H1 (cell line): ENCODE results near the gene LENG1. TPM values are rescaled to one million over a fixed set of nuclear protein-coding genes. Genes with fewer than 3 reads are reported as not detected.
A peak's percentile ranks its signal among the peaks of the same experiment; 100 is the strongest.

Experiments used
- CTCF ChIA-PET: fragments of 300-600 bp; sonication (Branson Sonifier 250); formaldehyde crosslinking; loops from one replicate; lab custom pipeline; 2021; ENCODE audit not compliant: partially characterized antibody; lab: Charles Lee
- POLR2A ChIA-PET: fragments of 300-600 bp; sonication (Branson Sonifier 250); formaldehyde crosslinking; loops from one replicate; lab custom pipeline; 2021; ENCODE audit warnings: inconsistent platforms; ENCODE audit not compliant: partially characterized antibody; lab: Charles Lee
- DNase-seq, 2 experiments: peaks; one replicate each; pipeline versions ENCODE4 v3.0.0 to v3.0.0-alpha.2; 2010 to 2022; ENCODE audit warnings: low spot score in 2 of 2, low read depth in 1 of 2, mixed read lengths in 1 of 2
- FAIRE-seq: peaks from 2 replicates; lab custom pipeline; 2011; peaks lifted over from hg19 to GRCh38; lab: Jason Lieb, UNC
- H2AFZ ChIP-seq: 2 replicates; pipeline ENCODE4 v1.8.1; 2012; ENCODE audit warnings: low read length, inconsistent platforms
- H2AK5ac ChIP-seq: 2 replicates; pipeline ENCODE4 v1.6.1; 2013; ENCODE audit warnings: low read depth, low read length
- H2BK120ac ChIP-seq: replicated peaks from 2 replicates; pipeline ENCODE3; 2013; ENCODE audit warnings: low read depth, low read length, inconsistent platforms
- H2BK12ac ChIP-seq: 2 replicates; pipeline ENCODE4 v1.6.1; 2013; ENCODE audit warnings: low read depth, low read length
- H2BK15ac ChIP-seq: 2 replicates; pipeline ENCODE4 v1.6.1; 2013; ENCODE audit warnings: low read length
- H2BK20ac ChIP-seq: 2 replicates; pipeline ENCODE4 v1.6.1; 2013; ENCODE audit warnings: low read length
- H2BK5ac ChIP-seq: 2 replicates; pipeline ENCODE4 v1.6.1; 2013; ENCODE audit warnings: low read depth, low read length
- H3K14ac ChIP-seq: 2 replicates; pipeline ENCODE4 v1.6.1; 2013; ENCODE audit warnings: inconsistent platforms; ENCODE audit not compliant: insufficient read length
- H3K18ac ChIP-seq: 2 replicates; pipeline ENCODE4 v1.6.1; 2013; ENCODE audit warnings: low read length; ENCODE audit errors: extremely low read depth
- H3K23ac ChIP-seq: 2 replicates; pipeline ENCODE4 v1.6.1; 2013; ENCODE audit warnings: inconsistent platforms; ENCODE audit not compliant: insufficient read length
- H3K23me2 ChIP-seq: 2 replicates; pipeline ENCODE4 v1.6.1; 2013; ENCODE audit warnings: low read depth, low read length
- H3K27ac ChIP-seq: 2 replicates; pipeline ENCODE4 v1.6.1; 2011; ENCODE audit warnings: low read depth, low read length, inconsistent platforms
- H3K27me3 ChIP-seq, 4 experiments: replicated peaks in 1 of 4; 1 replicate in 1 of 4; 2 replicates in 3 of 4; pipeline versions ENCODE4 v1.6.1 to v1.8.1; 2011 to 2013; ENCODE audit warnings: low read length in 3 of 4, mild to moderate bottlenecking in 3 of 4, inconsistent platforms in 2 of 4, mixed read lengths in 2 of 4, moderate library complexity in 1 of 4; ENCODE audit not compliant: control insufficient read depth in 3 of 4, insufficient read depth in 3 of 4; ENCODE audit errors: extremely low read depth in 1 of 4
- H3K36me3 ChIP-seq, 4 experiments: 2 replicates each; pipeline versions ENCODE4 v1.6.1 to v1.8.1; 2011 to 2013; ENCODE audit warnings: mild to moderate bottlenecking in 4 of 4, low read length in 3 of 4, moderate library complexity in 2 of 4, control low read depth in 1 of 4, inconsistent platforms in 1 of 4; ENCODE audit not compliant: insufficient read depth in 4 of 4, control insufficient read depth in 2 of 4
- H3K4ac ChIP-seq: replicated peaks from 2 replicates; pipeline ENCODE3; 2013; ENCODE audit warnings: low read length, low read depth, mixed read lengths, inconsistent platforms; ENCODE audit not compliant: insufficient read length
- H3K4me1 ChIP-seq, 4 experiments: replicated peaks in 1 of 4; 1 replicate in 1 of 4; 2 replicates in 3 of 4; pipeline versions ENCODE4 v1.6.1 to v1.8.1; 2011 to 2013; ENCODE audit warnings: low read length in 3 of 4, inconsistent platforms in 2 of 4, mixed read lengths in 1 of 4; ENCODE audit not compliant: insufficient read depth in 4 of 4, control insufficient read depth in 3 of 4
- H3K4me2 ChIP-seq, 2 experiments: 2 replicates each; pipeline versions ENCODE4 v1.6.1 to v1.8.1; 2011 to 2013; ENCODE audit warnings: low read depth in 2 of 2, low read length in 2 of 2, control low read depth in 1 of 2, inconsistent platforms in 1 of 2, mild to moderate bottlenecking in 1 of 2; ENCODE audit not compliant: insufficient read depth in 1 of 2
- H3K4me3 ChIP-seq, 4 experiments: fragments of 200-600, 300-600 bp in 1 of 4; sonication (generic), shearing (Covaris generic), sonication (Bioruptor Twin) in 1 of 4; 2 replicates each; pipeline versions ENCODE4 v1.5.1 to v1.8.1; 2011 to 2016; ENCODE audit warnings: low read length in 4 of 4, low read depth in 3 of 4, control low read depth in 2 of 4, inconsistent platforms in 2 of 4, mild to moderate bottlenecking in 2 of 4, mixed read lengths in 1 of 4, moderate library complexity in 1 of 4; ENCODE audit not compliant: insufficient read depth in 2 of 4; ENCODE audit errors: extremely low read depth in 1 of 4
- H3K56ac ChIP-seq: replicated peaks from 2 replicates; pipeline ENCODE3; 2013; ENCODE audit warnings: low read depth, mild to moderate bottlenecking, mixed read lengths, low read length, inconsistent platforms; ENCODE audit not compliant: insufficient read length
- H3K79me1 ChIP-seq: 2 replicates; pipeline ENCODE4 v1.6.1; 2013; ENCODE audit warnings: low read depth, low read length, control low read depth
- H3K79me2 ChIP-seq, 2 experiments: 2 replicates each; pipeline versions ENCODE4 v1.6.1 to v1.8.1; 2012 to 2013; ENCODE audit warnings: low read length in 2 of 2, mild to moderate bottlenecking in 2 of 2, inconsistent platforms in 1 of 2; ENCODE audit not compliant: insufficient read depth in 2 of 2, control insufficient read depth in 1 of 2
- H3K9ac ChIP-seq, 4 experiments: replicated peaks in 1 of 4; 1 replicate in 1 of 4; 2 replicates in 3 of 4; pipeline versions ENCODE4 v1.6.1 to v1.8.1; 2011 to 2013; ENCODE audit warnings: low read depth in 3 of 4, low read length in 3 of 4, control low read depth in 2 of 4, mild to moderate bottlenecking in 2 of 4, moderate library complexity in 2 of 4, inconsistent platforms in 1 of 4; ENCODE audit errors: extremely low read depth in 1 of 4
- H3K9me3 ChIP-seq, 2 experiments: 2 replicates each; pipeline versions ENCODE4 v1.6.1 to v1.8.1; 2012 to 2013; ENCODE audit warnings: mild to moderate bottlenecking in 2 of 2, moderate library complexity in 2 of 2, control low read depth in 1 of 2, inconsistent platforms in 1 of 2, low read depth in 1 of 2, low read length in 1 of 2, mixed read lengths in 1 of 2; ENCODE audit not compliant: insufficient read depth in 2 of 2
- H4K20me1 ChIP-seq, 2 experiments: replicated peaks in 1 of 2; 2 replicates each; pipeline versions ENCODE3 to v1.8.1; 2011 to 2013; ENCODE audit warnings: inconsistent platforms in 2 of 2, low read length in 2 of 2, mild to moderate bottlenecking in 1 of 2; ENCODE audit not compliant: insufficient read depth in 2 of 2, control insufficient read depth in 1 of 2
- H4K5ac ChIP-seq: 2 replicates; pipeline ENCODE4 v1.6.1; 2013; ENCODE audit warnings: low read length, low read depth, mixed read lengths, inconsistent platforms; ENCODE audit not compliant: insufficient read length
- H4K8ac ChIP-seq: 2 replicates; pipeline ENCODE4 v1.8.0; 2013; ENCODE audit warnings: mild to moderate bottlenecking, moderate library complexity, low read length, inconsistent platforms; ENCODE audit not compliant: insufficient read depth; ENCODE audit errors: extremely low read depth
- H4K91ac ChIP-seq: replicated peaks from 2 replicates; pipeline ENCODE3; 2013; ENCODE audit warnings: low read length, mixed read lengths, inconsistent platforms; ENCODE audit not compliant: insufficient read length
- BCL11A ChIP-seq, 2 experiments: IDR thresholded peaks; one replicate each; pipeline ENCODE4 v1.6.1; 2011; ENCODE audit warnings: low read depth in 2 of 2, low read length in 2 of 2, mild to moderate bottlenecking in 2 of 2
- CBX5 ChIP-seq: fragments of 300-800, 300-1000 bp; sonication (generic); IDR thresholded peaks from 2 replicates; pipeline ENCODE4 v1.7.1; 2016; ENCODE audit warnings: antibody characterized with exemption, low read length, low read depth
- CHD2 ChIP-seq: IDR thresholded peaks from 2 replicates; pipeline ENCODE4 v1.6.1; 2012; ENCODE audit warnings: low read length, improper control_type of control experiment
- CREB1 ChIP-seq: IDR thresholded peaks from 2 replicates; pipeline ENCODE4 v1.6.1; 2012; ENCODE audit warnings: inconsistent platforms
- FOSL1 ChIP-seq: IDR thresholded peaks from 2 replicates; pipeline ENCODE4 v1.6.1; 2011; ENCODE audit warnings: mild to moderate bottlenecking, low read depth, low read length, moderate library complexity; ENCODE audit not compliant: insufficient read depth
- HDAC6 ChIP-seq: IDR thresholded peaks from one replicate; pipeline ENCODE4 v1.7.1; 2012; ENCODE audit warnings: low read depth, mild to moderate bottlenecking, inconsistent platforms, low read length, moderate library complexity
- RFX5 ChIP-seq: IDR thresholded peaks from 2 replicates; pipeline ENCODE4 v1.6.1; 2011; ENCODE audit warnings: low read depth, low read length, improper control_type of control experiment, borderline replicate concordance
- SIRT6 ChIP-seq: IDR thresholded peaks from one replicate; pipeline ENCODE4 v1.7.1; 2012; ENCODE audit warnings: low read length, inconsistent platforms
- SP4 ChIP-seq: IDR thresholded peaks from 2 replicates; pipeline ENCODE4 v1.6.1; 2012; ENCODE audit warnings: low read length, inconsistent platforms
- TAF1 ChIP-seq: IDR thresholded peaks from 2 replicates; pipeline ENCODE4 v1.6.1; 2011; ENCODE audit warnings: mild to moderate bottlenecking, low read depth, low read length
- YY1 ChIP-seq: IDR thresholded peaks from 2 replicates; pipeline ENCODE4 v1.6.1; 2011; ENCODE audit warnings: low read depth, mild to moderate bottlenecking, low read length
- WGBS, 2 experiments: shearing (Covaris generic) in 1 of 2; methylation state at CpG; one replicate each; pipeline versions ENCODE4 v1.1.6 to v1.1.7; 2013 to 2015; ENCODE audit warnings: low lambda C conversion rate in 2 of 2, mixed read lengths in 2 of 2, inconsistent platforms in 1 of 2, low coverage in 1 of 2, missing lambda C conversion rate in 1 of 2; ENCODE audit not compliant: insufficient replicate concordance in 2 of 2, insufficient coverage in 1 of 2, insufficient read length in 1 of 2; ENCODE audit errors: extremely low coverage in 1 of 2, missing lambda C conversion rate in 1 of 2; 5-methylcytosine and 5-hydroxymethylcytosine counted together
- polyA plus RNA-seq, 7 experiments: library from polyadenylated mRNA; depleted of rRNA in 3 of 7; stranded (reverse) in 5 of 7; unstranded in 2 of 7; fragments of >200 nt in 5 of 7; fragments of 200-250 nt in 2 of 7; gene quantifications; 1 replicate in 5 of 7; 2 replicates in 1 of 7; 4 replicates in 1 of 7; pipeline versions ENCODE4 v1.2.1 to v1.2.3, GENCODE V29; 2011 to 2013; ENCODE audit warnings: missing spikeins in 2 of 7, mixed read lengths in 2 of 7
- total RNA-seq: library from RNA; stranded (reverse); fragmentation: NEBNext Ultra II Directional; extraction: Animal tissue kit (Norgen Biotek cat#: 25700); gene quantifications from 2 replicates; pipeline ENCODE4 v1.2.1, GENCODE V29; 2021
- TF ChIP-seq, protein P1 (sequence below): IDR thresholded peaks from 2 replicates; pipeline ENCODE4 v1.6.1; 2011; ENCODE audit warnings: low read length, improper control_type of control experiment

Gene LENG1
- total and polyA plus RNA-seq, 2 of the 8 experiments (the other 6 are each of a cell fraction or from before 2014, with no cell fraction given), result 1.2 to 4.4 TPM

DNA sequence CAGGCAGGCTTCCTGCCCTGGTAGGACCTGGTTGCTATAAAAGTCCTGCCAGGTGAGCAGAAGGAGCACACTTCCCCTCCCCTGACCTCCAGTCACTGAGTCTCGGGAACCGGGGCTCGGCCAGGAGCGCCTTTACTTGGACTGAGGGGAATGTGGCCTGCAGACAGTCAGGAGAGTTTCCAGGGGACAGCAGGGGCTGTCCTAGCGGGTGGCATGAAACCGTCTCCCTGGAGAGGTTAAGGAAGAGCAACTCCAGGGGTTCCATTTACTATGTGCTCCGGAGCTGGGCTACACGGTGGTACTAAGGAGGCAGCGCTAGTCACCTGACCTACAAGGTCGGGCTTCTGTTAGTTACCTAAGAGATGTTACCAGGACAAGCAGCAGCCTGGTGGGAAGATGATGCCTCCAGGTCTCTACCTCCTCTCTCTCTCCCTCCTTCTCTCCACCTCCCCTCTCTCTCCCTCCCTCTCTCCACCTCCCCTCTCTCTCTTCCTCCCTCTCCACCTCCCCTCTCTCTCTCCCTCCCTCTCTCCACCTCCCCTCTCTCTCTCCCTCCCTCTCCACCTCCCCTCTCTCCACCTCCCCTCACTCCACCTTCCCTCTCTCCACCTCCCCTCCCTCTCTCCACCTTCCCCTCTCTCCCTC lies 26.1 kb downstream of the LENG1 start:
- no peaks in the 10 kb centered on the region for H3K27me3 ChIP-seq
- no peak overlapping the region for H3K9ac ChIP-seq
- 0 out of 2 replicates have a peak overlapping the region, but pooled peaks have one; percentile 3 for H2BK20ac ChIP-seq
- H3K4me1 ChIP-seq, result peaks cover 0 to 5% (median under 1%) of the 10 kb centered on the region in 4 experiments; a peak in 2 of 7 replicates
- H3K4me3 ChIP-seq, result no peak overlapping the region
- H3K4ac ChIP-seq, result peak overlapping the region; percentile 7
- peak overlapping the region; percentile 13; the same call in 1 of the 2 replicates for H2BK15ac ChIP-seq
- peaks cover 13% of the 10 kb centered on the region for H3K23me2 ChIP-seq
- CTCF ChIA-PET, result no interaction called here
- no peak overlapping the region for H3K27ac ChIP-seq
- no peak overlapping the region for H3K56ac ChIP-seq
- no peak overlapping the region for H3K23ac ChIP-seq
- H2BK120ac ChIP-seq, result no peak overlapping the region
- FAIRE-seq (no peak), DNase-seq (peak; percentile 63 to 78)
- peaks cover 3 to 10% of the 10 kb centered on the region in 2 experiments; a peak in 3 of 4 replicates for H3K9me3 ChIP-seq
- H3K18ac ChIP-seq, result no peak overlapping the region
- peaks cover 0 to 5% of the 10 kb centered on the region in 2 experiments; a peak in 3 of 4 replicates for H3K79me2 ChIP-seq
- H3K4me2 ChIP-seq, result no peak overlapping the region
- peaks cover 0 to 8% of the 10 kb centered on the region in 2 experiments for H4K20me1 ChIP-seq
- H2AK5ac ChIP-seq, result peak overlapping the region; percentile 1; the same call in 1 of the 2 replicates
- POLR2A ChIA-PET, result interaction anchor here (1.0 to 15.7 kb wide), 8 partner anchors 7 to 183 kb away, joined by 3 to 348 read pairs (median 8); partner anchors contain the start of genes LENG1, PRPF31 and TFPT
- no peak overlapping the region for H4K8ac ChIP-seq
- no peak overlapping the region for H3K14ac ChIP-seq
- H2BK12ac ChIP-seq, result peak overlapping the region; percentile 11; the same call in 1 of the 2 replicates
- peak overlapping the region; percentile 57 for H2BK5ac ChIP-seq
- H3K79me1 ChIP-seq, result no peaks in the 10 kb centered on the region
- H4K91ac ChIP-seq, result peak overlapping the region; percentile 8
- no peak overlapping the region for H4K5ac ChIP-seq
- no peak overlapping the region for H2AFZ ChIP-seq
- peaks cover 10 to 34% (median 11%) of the 10 kb centered on the region in 4 experiments; a peak in 7 of 8 replicates for H3K36me3 ChIP-seq
- WGBS, 2 experiments, result 92% methylated on average over 10 of the region's 10 CpGs; no CpG with 5 or more reads in 1 of the 2 experiments
- no peak for TF ChIP-seq HDAC6
- no peak for TF ChIP-seq BCL11A (IDR thresholded peaks at IDR 0.05; ENCODE audit: low read depth in 2 of 2, low read length in 2 of 2)
- peak; percentile 69; the same call in 1 of the 2 replicates for TF ChIP-seq CBX5
- 0 out of 2 replicates have a peak, but pooled peaks have one; percentile 25 for TF ChIP-seq FOSL1
- TF ChIP-seq SIRT6, result peak; percentile 24
- TF ChIP-seq CHD2, result no peak
- TF ChIP-seq RFX5, result no peak
- TF ChIP-seq TAF1, result no peak
- peak; percentile 61; the same call in 1 of the 2 replicates for TF ChIP-seq YY1
- TF ChIP-seq CREB1, result no peak
- TF ChIP-seq, protein P1, sequence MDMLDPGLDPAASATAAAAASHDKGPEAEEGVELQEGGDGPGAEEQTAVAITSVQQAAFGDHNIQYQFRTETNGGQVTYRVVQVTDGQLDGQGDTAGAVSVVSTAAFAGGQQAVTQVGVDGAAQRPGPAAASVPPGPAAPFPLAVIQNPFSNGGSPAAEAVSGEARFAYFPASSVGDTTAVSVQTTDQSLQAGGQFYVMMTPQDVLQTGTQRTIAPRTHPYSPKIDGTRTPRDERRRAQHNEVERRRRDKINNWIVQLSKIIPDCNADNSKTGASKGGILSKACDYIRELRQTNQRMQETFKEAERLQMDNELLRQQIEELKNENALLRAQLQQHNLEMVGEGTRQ, result no peak
- no peak for TF ChIP-seq SP4
